GM18867 (cell line): ENCODE data around the gene CBL.

Source experiments
- ATAC-seq: cut with Tn5 transposase; IDR thresholded peaks from one replicate; pipeline ENCODE4 v1.9.1; 2021; ENCODE audit warnings: mild to moderate bottlenecking, moderate library complexity; ENCODE audit not compliant: unreplicated experiment

The CBL gene

GRCh38 chr11:119322921-119323531 lies 116.9 kb downstream of the CBL start:
- no peak for ATAC-seq

- no peak for ATAC-seq
Measured at GRCh38 chr11:119323532-119324033, 117.4 kb downstream of the CBL start.

GRCh38 chr11:119324189-119324588 lies 118.0 kb downstream of the CBL start:
- no peak for ATAC-seq

- ATAC-seq = no peak
Measured at GRCh38 chr11:119329320-119329719, 123.2 kb downstream of the CBL start.

- no peak for ATAC-seq
Measured at GRCh38 chr11:119330237-119330636, 124.1 kb downstream of the CBL start.

GRCh38 chr11:119332111-119332765 lies 126.1 kb downstream of the CBL start:
- ATAC-seq = no peak

- peak; percentile 91 for ATAC-seq
Measured at GRCh38 chr11:119334174-119334930, 128.2 kb downstream of the CBL start, which contains the start of gene RNF26. Gene RNF26 (plus strand): TSS chr11:119334527. CDS start chr11:119335123, 596 bp downstream.

- ATAC-seq = no peak
Measured at GRCh38 chr11:119335091-119335654, 129.0 kb downstream of the CBL start.

- ATAC-seq = no peak
Measured at GRCh38 chr11:119335655-119336543, 129.8 kb downstream of the CBL start.

- ATAC-seq = no peak
Measured at GRCh38 chr11:119336744-119337469, 130.8 kb downstream of the CBL start.

GRCh38 chr11:119337581-119338317 lies 131.6 kb downstream of the CBL start:
- no peak for ATAC-seq

GRCh38 chr11:119338318-119338890 lies 132.3 kb downstream of the CBL start:
- ATAC-seq = no peak

- ATAC-seq = no peak
Measured at GRCh38 chr11:119338965-119339588, 132.9 kb downstream of the CBL start.

- no peak for ATAC-seq
Measured at GRCh38 chr11:119339589-119340334, 133.6 kb downstream of the CBL start.

GRCh38 chr11:119340335-119341221 lies 134.4 kb downstream of the CBL start, which contains the start of gene C1QTNF5:
Gene C1QTNF5 (minus strand): TSS chr11:119340883. CDS start chr11:119340397, 486 bp downstream.
- ATAC-seq = no peak

- ATAC-seq = no peak
Measured at GRCh38 chr11:119341222-119342022, 135.3 kb downstream of the CBL start.
